HG03064 (cell line): Measurements from ENCODE around the gene FREM2.

ENCODE experiments used
- ATAC-seq: cut with Tn5 transposase; IDR thresholded peaks from one replicate; pipeline ENCODE4 v1.9.1; 2021; ENCODE audit warnings: low read depth; ENCODE audit not compliant: unreplicated experiment

FREM2 gene

GRCh38 chr13:38819053-38819452 lies 132.2 kb downstream of the FREM2 start:
- no peak for ATAC-seq

DNA sequence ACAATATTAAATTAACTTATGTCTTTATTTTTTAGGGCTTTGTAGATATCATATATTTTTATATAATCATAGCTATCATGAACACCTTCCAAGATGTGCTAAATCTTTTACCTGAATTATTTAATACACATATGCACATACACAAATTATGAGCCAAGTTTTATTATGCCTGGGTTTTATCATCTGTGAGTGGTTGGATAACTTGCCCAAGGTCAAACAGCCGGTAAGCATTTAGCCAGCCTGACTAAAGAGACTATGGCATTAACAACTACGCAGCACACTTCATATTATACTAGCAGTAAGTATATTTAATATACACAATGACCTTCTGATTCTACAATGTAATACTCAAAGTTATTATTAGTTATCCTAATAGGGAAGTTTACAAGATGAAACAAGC lies 132.7 kb downstream of the FREM2 start:
- no peak for ATAC-seq

DNA sequence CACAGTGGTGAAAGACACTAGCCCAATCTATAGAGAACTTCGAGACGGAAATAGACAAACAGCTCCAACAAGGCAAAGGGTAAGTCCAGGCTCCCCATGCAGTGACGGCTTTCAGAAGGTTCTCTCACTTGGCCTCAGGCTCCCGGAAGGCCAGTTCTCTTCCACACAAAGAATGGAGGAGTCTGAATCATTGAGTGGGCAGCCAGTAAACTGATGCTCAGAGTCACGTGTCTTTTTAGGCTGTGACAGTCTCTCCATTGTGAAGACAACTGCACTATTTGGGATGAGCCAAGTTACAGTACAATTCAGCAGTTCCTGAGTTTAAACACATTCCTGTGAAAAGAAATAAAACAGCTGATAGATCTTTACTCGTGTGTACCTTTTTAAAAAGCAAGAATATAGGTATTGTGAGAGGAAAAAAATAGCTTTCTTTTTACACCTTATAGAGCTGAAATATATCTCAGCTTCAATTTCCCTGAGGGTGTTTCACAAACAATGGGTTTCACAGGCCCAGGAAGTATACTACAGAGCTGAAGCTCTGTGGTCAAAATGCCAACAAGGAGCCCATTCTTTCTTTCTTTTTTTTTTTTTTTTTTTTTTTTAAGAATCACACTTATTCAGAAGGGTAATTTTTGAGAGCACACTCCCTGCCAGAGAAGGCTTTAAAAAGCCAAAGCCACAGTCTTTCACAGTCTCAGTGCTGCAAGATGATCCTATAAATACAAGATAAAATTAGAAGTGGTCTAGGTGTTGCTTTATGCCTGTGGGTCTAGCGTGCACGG lies 135.1 kb downstream of the FREM2 start:
- ATAC-seq = no peak

GRCh38 chr13:38824342-38824741 lies 137.5 kb downstream of the FREM2 start:
- no peak for ATAC-seq

GRCh38 chr13:38826182-38826813 lies 139.4 kb downstream of the FREM2 start:
- ATAC-seq = no peak

DNA sequence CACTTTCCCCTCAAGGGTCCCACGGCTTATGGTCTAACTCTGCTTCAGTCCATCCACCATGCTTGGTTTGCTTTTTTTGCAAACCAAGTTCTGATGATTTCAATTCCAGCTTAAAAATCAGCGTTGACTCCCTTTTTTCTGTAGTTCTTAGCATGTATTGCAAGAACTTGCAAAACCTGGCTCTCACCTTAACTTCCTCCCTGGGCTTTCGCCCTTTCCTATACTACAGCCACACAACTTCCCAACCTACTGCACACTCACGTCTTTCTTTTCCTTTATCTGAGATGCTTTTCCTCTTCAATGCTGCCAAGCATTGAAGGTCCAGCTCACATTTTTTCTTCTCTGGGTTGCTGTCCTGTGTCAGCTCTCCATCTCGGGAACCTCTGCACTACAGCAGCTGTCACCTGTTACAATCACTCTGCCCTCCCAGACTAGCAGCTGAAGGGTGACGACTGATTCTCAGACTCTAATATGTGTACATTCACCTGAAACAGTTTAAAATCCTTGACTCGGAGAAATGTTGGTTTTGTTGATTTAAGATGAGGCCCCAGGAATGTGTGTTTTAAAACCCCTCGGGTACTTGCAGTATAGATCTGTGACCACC lies 143.7 kb downstream of the FREM2 start:
- ATAC-seq = no peak

GRCh38 chr13:38844581-38844980 lies 157.7 kb downstream of the FREM2 start:
- no peak for ATAC-seq

- no peak for ATAC-seq
Observed at GRCh38 chr13:38848360-38848759, 161.5 kb downstream of the FREM2 start.

DNA sequence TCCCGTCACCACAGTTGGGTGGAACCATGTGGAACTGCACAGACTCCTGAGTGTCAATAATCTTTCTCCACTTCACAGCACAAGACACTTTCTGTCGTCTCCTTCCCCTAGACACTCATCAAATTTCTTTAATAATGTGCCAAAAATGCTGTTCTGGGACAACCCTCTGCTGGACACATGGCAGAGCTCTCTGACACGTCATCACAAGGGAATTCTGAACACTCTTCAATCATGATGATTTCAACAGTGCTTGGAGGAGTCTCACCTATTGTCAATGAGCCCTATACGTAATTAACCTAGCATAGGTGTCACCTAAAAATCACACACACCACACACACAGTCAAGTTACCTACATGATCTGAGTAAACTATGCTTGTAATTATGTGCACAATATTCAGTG lies 162.4 kb downstream of the FREM2 start:
- no peak for ATAC-seq

DNA sequence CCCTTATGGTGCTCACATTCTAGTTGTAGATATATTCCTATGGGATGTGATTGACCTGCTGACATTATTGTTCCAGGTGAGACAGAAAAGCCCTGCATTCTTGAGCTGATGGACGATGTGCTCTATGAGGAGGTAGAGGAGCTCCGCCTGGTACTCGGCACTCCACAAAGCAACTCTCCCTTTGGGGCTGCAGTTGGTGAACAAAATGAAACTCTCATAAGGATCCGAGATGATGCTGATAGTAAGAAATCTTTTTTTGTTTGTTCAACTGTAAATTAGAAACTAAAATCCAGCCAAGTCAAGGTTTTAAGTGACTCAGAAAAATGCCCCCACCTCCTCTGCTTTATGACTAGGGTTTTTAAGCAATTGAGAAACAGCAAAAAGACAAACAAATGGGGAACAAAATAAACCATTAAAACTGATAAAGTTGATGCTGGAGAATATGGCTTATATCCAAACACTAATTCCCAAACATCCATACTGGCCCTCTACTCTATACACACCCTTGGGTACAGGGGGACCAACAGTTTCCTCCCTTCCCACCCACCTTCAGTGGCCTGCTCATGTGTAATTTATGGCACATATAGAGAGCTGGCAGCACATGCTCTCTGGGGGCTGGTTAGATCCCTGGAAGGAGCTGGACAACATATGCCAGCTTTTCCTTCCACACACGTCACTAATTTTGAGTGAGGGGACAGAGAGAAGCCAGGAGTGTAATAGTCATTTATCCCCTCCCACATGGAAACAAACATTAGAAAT lies 164.2 kb downstream of the FREM2 start:
- no peak for ATAC-seq

DNA sequence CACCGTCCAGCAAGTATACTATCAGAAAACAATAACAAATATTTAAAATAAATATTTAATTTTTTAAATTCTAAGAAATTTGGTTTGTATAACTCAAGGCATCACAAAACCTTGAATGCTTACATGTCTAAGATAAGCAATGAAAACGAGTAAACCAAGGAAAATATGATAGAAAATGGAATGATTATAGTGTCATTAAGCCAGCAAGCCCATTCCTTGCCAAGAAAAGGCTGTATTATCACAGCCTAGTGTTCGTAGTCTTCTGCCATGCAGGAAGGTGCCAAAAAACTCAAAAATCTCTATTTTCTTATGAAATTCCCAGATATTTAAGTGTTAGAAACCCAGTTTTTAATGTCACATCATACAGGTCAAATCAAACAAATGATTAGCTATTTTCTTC lies 167.3 kb downstream of the FREM2 start:
- ATAC-seq = no peak

DNA sequence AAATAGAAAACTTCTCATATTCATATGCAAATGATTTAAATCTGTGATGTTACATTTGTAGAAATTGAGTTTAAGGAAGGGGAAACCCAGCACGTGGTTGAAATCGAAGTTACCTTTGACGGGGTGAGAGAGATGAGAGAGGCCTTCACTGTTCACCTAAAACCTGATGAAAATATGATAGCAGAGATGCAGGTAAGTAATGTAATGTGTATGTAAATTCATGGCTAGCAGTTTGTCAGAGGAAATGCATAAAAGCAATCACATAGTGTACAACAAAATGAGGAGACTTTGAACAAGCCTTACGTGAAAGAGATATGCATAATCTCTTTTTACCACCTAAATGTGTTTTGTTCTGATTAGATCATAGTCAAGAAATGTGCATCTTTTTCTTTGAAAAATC lies 169.2 kb downstream of the FREM2 start:
- no peak for ATAC-seq

- ATAC-seq = no peak
Observed at GRCh38 chr13:38862443-38862842, 175.6 kb downstream of the FREM2 start.

- ATAC-seq = no peak
Observed at GRCh38 chr13:38863536-38863935, 176.7 kb downstream of the FREM2 start.

GRCh38 chr13:38866649-38867048 lies 179.8 kb downstream of the FREM2 start:
- no peak for ATAC-seq

- no peak for ATAC-seq
Observed at GRCh38 chr13:38868399-38868798, 181.5 kb downstream of the FREM2 start.

GRCh38 chr13:38868870-38869269 lies 182.0 kb downstream of the FREM2 start:
- no peak for ATAC-seq

- ATAC-seq = no peak
Observed at GRCh38 chr13:38871275-38871674, 184.4 kb downstream of the FREM2 start.

GRCh38 chr13:38872693-38873092 lies 185.8 kb downstream of the FREM2 start:
- no peak for ATAC-seq

DNA sequence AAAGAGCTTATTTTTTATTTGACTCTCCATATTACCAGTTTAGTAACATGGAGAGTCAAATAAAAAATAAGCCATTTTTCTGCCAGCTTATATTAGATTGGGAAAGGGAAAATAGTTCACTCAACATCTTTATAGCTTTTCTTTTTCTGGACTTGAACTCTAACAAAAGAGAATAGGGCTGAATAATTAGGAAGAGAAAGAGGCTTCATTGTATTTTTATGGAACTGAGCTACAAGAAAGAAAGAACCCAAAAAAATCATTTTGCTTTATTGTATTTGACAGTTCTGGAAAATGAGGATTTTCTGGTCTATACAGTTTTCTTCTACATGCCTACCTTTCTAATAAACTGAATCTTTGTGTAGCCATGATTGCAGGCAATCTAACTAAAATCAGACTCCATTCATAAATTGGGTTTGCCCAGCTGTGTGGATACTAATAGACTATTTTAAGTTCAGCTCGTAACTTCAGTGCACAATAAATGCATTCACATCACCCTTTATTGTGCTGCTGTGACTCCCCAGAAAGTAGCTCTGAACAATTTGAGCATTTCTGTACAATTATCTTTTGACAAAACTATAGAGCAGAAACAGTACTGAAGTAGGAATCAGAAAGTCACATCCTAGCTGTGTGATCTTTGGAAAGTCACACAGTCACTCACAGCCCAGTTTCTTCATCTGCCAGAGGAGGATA lies 188.5 kb downstream of the FREM2 start:
- no peak for ATAC-seq

GRCh38 chr13:38879278-38879677 lies 192.4 kb downstream of the FREM2 start:
- ATAC-seq = no peak
